SU-DHL-6 (cell line): ENCODE data around the gene BMP6.

Source experiments
- H2AFZ ChIP-seq: fragments of 200-600 bp; sonication (generic); 2 replicates; pipeline ENCODE4 v1.6.1; 2014; ENCODE audit warnings: low read depth, mild to moderate bottlenecking, moderate library complexity, mixed read lengths, antibody characterized with exemption, low read length; ENCODE audit not compliant: severe bottlenecking
- H3F3A ChIP-seq: fragments of 200-600 bp; shearing (Covaris generic); 2 replicates; pipeline ENCODE4 v1.6.0; 2016; ENCODE audit warnings: antibody characterized with exemption, mild to moderate bottlenecking; ENCODE audit not compliant: insufficient read depth
- H3K27ac ChIP-seq: fragments of 200-600 bp; sonication (generic); 2 replicates; pipeline ENCODE4 v1.5.1; 2016; ENCODE audit warnings: low read depth, mild to moderate bottlenecking, low read length, moderate library complexity, mixed read lengths
- H3K27me3 ChIP-seq: fragments of 200-600 bp; sonication (generic), shearing (Covaris generic); 2 replicates; pipeline ENCODE4 v1.6.0; 2014; ENCODE audit warnings: mild to moderate bottlenecking, low read length
- H3K36me3 ChIP-seq: fragments of 200-600 bp; sonication (generic); 2 replicates; pipeline ENCODE4 v1.6.1; 2014; ENCODE audit warnings: mild to moderate bottlenecking, low read length, mixed read lengths
- H3K4me2 ChIP-seq: fragments of 300-600, 200-600 bp; shearing (Covaris generic), sonication (generic); 2 replicates; pipeline ENCODE4 v1.6.0; 2014; ENCODE audit warnings: low read length, low read depth, mild to moderate bottlenecking; ENCODE audit not compliant: poor library complexity, severe bottlenecking
- H3K4me3 ChIP-seq: fragments of 200-600 bp; sonication (generic); 2 replicates; pipeline ENCODE4 v1.5.1; 2014; ENCODE audit warnings: antibody characterized with exemption, low read length, mild to moderate bottlenecking, mixed read lengths; ENCODE audit not compliant: insufficient read depth, poor library complexity, severe bottlenecking
- H3K79me2 ChIP-seq: fragments of 200-600 bp; sonication (generic); 2 replicates; pipeline ENCODE4 v1.6.1; 2014; ENCODE audit warnings: mild to moderate bottlenecking, low read length, moderate library complexity; ENCODE audit not compliant: insufficient read depth
- H3K9ac ChIP-seq: fragments of 200-600 bp; sonication (generic); 2 replicates; pipeline ENCODE4 v1.7.0; 2014; ENCODE audit warnings: mild to moderate bottlenecking, low read length
- H3K9me2 ChIP-seq: fragments of 200-600 bp; sonication (generic); replicated peaks from 2 replicates; pipeline ENCODE4 v1.6.1; 2014; ENCODE audit warnings: low read length; ENCODE audit not compliant: insufficient read depth
- H3K9me3 ChIP-seq: fragments of 200-600 bp; sonication (generic); 2 replicates; pipeline ENCODE4 v1.6.1; 2014; ENCODE audit warnings: low read length, mixed read lengths; ENCODE audit not compliant: insufficient read depth
- H4K20me1 ChIP-seq: fragments of 200-600 bp; sonication (generic); 2 replicates; pipeline ENCODE4 v1.6.1; 2014; ENCODE audit warnings: low read depth, mild to moderate bottlenecking, antibody characterized with exemption, low read length, moderate library complexity, mixed read lengths
- EZH2phosphoT487 ChIP-seq: fragments of 200-600 bp; sonication (generic), shearing (Covaris generic); conservative IDR thresholded peaks from 2 replicates; pipeline ENCODE4 v1.6.1; 2018; ENCODE audit warnings: mild to moderate bottlenecking, antibody characterized with exemption, low read length, moderate library complexity, mixed read lengths
- TF ChIP-seq, protein P1 (sequence below): fragments of 200-600 bp; sonication (generic); IDR thresholded peaks from one replicate; pipeline ENCODE4 v1.5.1; 2017; ENCODE audit warnings: antibody characterized with exemption, mild to moderate bottlenecking, low read length, moderate library complexity; ENCODE audit not compliant: insufficient read depth, poor library complexity, severe bottlenecking

BMP6 gene

DNA sequence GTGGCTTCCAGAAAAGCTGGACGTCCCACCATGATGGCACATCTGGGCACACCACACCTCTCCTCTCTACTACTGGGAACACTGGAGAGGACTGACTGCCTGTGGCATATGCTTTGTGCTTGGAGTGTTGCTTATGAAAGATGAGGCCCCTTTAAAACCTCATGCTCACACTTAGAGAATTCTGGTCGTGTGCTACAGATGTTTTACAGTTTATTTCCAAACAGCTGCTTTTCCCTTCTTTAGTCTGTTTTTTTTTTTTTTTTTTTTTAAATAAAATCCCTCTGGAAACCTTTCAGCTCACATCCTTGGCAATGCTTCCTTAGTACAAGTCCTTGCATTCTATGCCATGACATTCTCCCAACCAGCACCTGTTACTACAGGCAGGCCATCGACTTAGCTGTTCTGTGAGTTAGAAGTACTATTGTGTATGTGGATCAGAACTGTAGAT lies 60.3 kb downstream of the BMP6 start:
- no peak overlapping the region for H3K4me2 ChIP-seq

DNA sequence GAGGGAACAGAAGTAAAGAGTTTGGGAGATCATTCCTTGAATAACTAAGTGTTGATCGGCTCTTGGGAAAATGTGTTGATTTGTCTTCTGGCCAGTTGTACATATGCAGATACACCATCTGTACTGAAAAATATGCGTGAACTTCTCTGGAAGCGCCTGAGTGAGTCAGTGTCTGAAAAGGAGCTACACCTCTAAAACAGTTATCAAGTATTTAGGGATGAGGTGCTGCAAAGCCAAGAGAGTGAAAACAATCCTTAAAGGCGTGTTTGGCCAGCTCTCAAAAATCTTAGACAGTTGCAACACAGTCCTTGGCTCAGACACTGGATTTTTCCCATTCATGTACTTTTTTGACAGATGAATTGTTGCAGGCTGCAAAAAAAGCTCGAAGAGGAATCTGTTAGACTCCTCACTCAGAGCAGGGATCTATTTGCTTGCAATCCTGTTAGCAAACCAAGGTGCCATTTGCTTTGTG lies 61.3 kb downstream of the BMP6 start:
- Histone ChIP-seq H3K79me2 (no peaks in the 10 kb centered on the region), H3K27ac (no peak overlapping the region), H3K4me2 (no peak overlapping the region), H3K9me3 (no peaks in the 10 kb centered on the region), H3K36me3 (no peaks in the 10 kb centered on the region), H3F3A (no peaks in the 10 kb centered on the region), H3K4me3 (no peak overlapping the region), H3K9me2 (no peaks in the 10 kb centered on the region), H2AFZ (no peak overlapping the region), H4K20me1 (no peaks in the 10 kb centered on the region), H3K27me3 (no peaks in the 10 kb centered on the region), H3K9ac (no peak overlapping the region)
- TF ChIP-seq, protein P1, sequence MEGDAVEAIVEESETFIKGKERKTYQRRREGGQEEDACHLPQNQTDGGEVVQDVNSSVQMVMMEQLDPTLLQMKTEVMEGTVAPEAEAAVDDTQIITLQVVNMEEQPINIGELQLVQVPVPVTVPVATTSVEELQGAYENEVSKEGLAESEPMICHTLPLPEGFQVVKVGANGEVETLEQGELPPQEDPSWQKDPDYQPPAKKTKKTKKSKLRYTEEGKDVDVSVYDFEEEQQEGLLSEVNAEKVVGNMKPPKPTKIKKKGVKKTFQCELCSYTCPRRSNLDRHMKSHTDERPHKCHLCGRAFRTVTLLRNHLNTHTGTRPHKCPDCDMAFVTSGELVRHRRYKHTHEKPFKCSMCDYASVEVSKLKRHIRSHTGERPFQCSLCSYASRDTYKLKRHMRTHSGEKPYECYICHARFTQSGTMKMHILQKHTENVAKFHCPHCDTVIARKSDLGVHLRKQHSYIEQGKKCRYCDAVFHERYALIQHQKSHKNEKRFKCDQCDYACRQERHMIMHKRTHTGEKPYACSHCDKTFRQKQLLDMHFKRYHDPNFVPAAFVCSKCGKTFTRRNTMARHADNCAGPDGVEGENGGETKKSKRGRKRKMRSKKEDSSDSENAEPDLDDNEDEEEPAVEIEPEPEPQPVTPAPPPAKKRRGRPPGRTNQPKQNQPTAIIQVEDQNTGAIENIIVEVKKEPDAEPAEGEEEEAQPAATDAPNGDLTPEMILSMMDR: no peak

More for the DNA sequence above, 60.3 kb downstream of the BMP6 start:
- H3K36me3 ChIP-seq: no peaks in the 10 kb centered on the region
- no peaks in the 10 kb centered on the region for H3K27me3 ChIP-seq
- no peaks in the 10 kb centered on the region for H3K9me3 ChIP-seq
- H3K9ac ChIP-seq: no peak overlapping the region
- no peaks in the 10 kb centered on the region for H3K9me2 ChIP-seq
- no peaks in the 10 kb centered on the region for H4K20me1 ChIP-seq
- no peak overlapping the region for H3K27ac ChIP-seq
- H3K4me3 ChIP-seq: no peak overlapping the region
- no peaks in the 10 kb centered on the region for H3K79me2 ChIP-seq
- H3F3A ChIP-seq: no peaks in the 10 kb centered on the region
- no peak overlapping the region for H2AFZ ChIP-seq
- TF ChIP-seq, protein P1: no peak
- no peak for TF ChIP-seq EZH2phosphoT487

DNA sequence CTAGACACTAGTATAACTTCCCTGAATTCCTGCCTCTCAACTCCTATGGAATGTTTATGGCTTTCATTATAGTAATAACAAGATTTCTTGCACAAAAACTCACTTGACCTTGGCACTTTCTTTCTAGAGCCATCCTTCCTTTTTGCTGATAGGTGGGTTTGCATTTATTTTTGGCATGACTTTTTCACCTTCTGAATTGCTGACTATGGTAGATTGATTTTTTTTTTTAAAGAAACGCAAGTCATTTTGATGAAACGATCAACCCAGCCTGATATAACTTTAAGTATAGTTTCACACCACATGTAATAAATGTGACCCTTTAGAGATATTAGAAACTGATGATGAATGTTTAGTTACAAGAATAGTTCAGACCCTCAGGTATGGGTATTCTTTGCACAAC lies 61.8 kb downstream of the BMP6 start:
- Histone ChIP-seq H3K9me2 (no peaks in the 10 kb centered on the region), H3K9ac (no peak overlapping the region), H3K27me3 (no peaks in the 10 kb centered on the region), H3K4me3 (no peak overlapping the region), H3F3A (no peaks in the 10 kb centered on the region), H3K27ac (no peak overlapping the region), H3K9me3 (no peaks in the 10 kb centered on the region), H3K4me2 (no peak overlapping the region), H2AFZ (no peak overlapping the region), H3K36me3 (no peaks in the 10 kb centered on the region), H3K79me2 (no peaks in the 10 kb centered on the region), H4K20me1 (no peaks in the 10 kb centered on the region)
- TF ChIP-seq, protein P1: no peak
- no peak for TF ChIP-seq EZH2phosphoT487
